ENCODE results near the gene RABGAP1L. TPM values are rescaled to one million over a fixed set of nuclear protein-coding genes. Genes with fewer than 3 reads are reported as not detected.

RABGAP1L gene
- total and polyA plus RNA-seq, 12 donors, result 13.0 to 167 (median 109) TPM

DNA sequence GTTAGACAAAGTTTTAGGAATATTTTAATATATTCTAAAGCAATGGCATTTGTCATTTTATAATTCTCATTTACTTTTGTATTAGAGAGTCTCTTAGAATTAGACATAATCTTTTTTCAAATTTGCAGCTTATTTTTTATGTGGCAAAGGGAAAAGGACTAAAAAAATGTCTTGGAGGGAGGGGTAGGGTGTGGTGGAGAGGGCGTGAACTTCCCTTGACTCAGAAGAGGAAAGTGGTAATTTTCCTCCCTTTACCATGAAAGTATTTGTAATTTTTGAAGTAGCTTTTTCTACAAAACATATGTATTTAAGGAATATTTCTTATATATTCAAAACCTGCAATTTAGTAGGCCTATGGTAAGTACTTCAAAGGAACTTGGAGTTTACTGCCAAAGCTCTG, 6.9 kb upstream of the RABGAP1L start:
- no peak overlapping the region for H3K4me3 ChIP-seq
- no peaks in the 10 kb centered on the region for H3K27me3 ChIP-seq
- 81 to 83% methylated on average over 1 of the region's 1 CpG for WGBS, 2 donors
- H3K9me3 ChIP-seq, result peaks cover 0 to 12% (median 0%) of the 10 kb centered on the region in 11 donors
- H3K4me1 ChIP-seq, result peaks cover 0 to 10% (median 0%) of the 10 kb centered on the region in 9 donors
- ATAC-seq (no peak), DNase-seq (no peak)
- H3K27ac ChIP-seq, result peak overlapping the region in 1 of 10 donors; percentile 19
- TF ChIP-seq, protein P1, sequence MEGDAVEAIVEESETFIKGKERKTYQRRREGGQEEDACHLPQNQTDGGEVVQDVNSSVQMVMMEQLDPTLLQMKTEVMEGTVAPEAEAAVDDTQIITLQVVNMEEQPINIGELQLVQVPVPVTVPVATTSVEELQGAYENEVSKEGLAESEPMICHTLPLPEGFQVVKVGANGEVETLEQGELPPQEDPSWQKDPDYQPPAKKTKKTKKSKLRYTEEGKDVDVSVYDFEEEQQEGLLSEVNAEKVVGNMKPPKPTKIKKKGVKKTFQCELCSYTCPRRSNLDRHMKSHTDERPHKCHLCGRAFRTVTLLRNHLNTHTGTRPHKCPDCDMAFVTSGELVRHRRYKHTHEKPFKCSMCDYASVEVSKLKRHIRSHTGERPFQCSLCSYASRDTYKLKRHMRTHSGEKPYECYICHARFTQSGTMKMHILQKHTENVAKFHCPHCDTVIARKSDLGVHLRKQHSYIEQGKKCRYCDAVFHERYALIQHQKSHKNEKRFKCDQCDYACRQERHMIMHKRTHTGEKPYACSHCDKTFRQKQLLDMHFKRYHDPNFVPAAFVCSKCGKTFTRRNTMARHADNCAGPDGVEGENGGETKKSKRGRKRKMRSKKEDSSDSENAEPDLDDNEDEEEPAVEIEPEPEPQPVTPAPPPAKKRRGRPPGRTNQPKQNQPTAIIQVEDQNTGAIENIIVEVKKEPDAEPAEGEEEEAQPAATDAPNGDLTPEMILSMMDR (IDR thresholded peaks at IDR 0.05), result no peak
- intact Hi-C loops (cut with DNase I), result loop anchor here in 2 of 10 donors (10.0 kb wide), 2 partner anchors 128 to 288 kb away; partner anchors contain the start of genes GAS5 (in 1 of the 2), RC3H1 (in 1 of the 2) and ZBTB37 (in 1 of the 2)
- no peaks in the 10 kb centered on the region for H3K36me3 ChIP-seq

DNA sequence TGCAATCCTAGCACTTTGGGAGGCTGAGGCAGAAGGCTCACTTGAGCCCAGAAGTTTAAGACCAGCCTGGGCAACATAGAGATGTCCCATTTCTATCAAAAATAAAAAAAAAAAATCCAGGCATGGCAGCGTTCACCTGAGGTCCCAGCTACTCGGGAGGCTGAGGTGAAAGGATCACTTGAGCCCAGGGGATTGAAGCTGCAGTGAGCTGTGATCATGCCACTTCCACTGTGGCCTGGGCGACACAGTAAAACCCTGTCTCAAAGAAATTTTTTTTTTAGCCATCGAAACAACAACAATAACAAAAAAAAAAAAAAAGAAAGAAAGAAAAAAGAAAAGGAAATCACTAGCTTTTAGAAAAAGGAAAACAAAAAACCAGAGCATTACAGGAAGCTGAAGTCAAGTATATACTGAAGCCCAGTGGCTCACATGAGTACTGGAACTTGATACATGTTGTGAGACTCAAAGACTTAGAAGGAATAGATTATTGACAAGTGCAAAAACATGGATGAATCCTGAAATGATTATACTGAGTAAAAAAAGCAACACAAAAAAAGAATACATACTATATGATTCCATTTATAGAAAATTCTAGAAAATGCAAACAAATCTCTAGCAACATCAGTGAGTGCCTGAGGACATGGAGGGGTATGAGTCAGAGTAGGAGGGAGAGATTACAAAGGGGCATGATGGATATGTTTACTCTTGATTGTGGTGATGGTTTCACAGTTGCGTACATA, 6.1 kb upstream of the RABGAP1L start:
- ATAC-seq (no peak), DNase-seq (no peak)
- peaks cover 0 to 14% (median 1%) of the 10 kb centered on the region in 9 donors for H3K4me1 ChIP-seq
- H3K27me3 ChIP-seq, result no peaks in the 10 kb centered on the region
- TF ChIP-seq, protein P1 (IDR thresholded peaks at IDR 0.05), result no peak
- intact Hi-C loops (cut with DNase I), result loop anchor here in 2 of 10 donors (10.0 kb wide), 2 partner anchors 128 to 288 kb away; partner anchors contain the start of genes GAS5 (in 1 of the 2), RC3H1 (in 1 of the 2) and ZBTB37 (in 1 of the 2)
- 74 to 86% methylated on average over 5 of the region's 5 CpGs for WGBS, 2 donors
- H3K9me3 ChIP-seq, result peaks cover 0 to 6% (median 0%) of the 10 kb centered on the region in 11 donors
- H3K36me3 ChIP-seq, result no peaks in the 10 kb centered on the region
- no peak overlapping the region for H3K4me3 ChIP-seq
- H3K27ac ChIP-seq, result peak overlapping the region in 1 of 10 donors; percentile 19

DNA sequence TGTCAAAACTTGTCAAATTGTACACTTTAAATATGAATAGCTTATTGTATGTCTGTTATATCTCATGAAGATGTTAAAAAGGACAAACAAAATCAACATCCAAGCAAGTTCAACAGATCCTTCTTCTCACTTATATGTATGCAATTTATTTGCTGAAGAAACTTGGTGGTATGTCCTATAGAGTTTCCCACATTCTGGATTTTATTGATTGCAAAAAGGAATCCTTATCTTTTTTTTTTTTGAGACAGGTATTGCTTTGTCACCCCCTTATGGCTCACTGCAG, 5.6 kb upstream of the RABGAP1L start:
- TF ChIP-seq, protein P1 (IDR thresholded peaks at IDR 0.05), result no peak
- intact Hi-C loops (cut with DNase I), result loop anchor here in 2 of 10 donors (10.0 kb wide), 2 partner anchors 129 to 289 kb away; partner anchors contain the start of genes GAS5 (in 1 of the 2), RC3H1 (in 1 of the 2) and ZBTB37 (in 1 of the 2)
- H3K4me3 ChIP-seq, result no peak overlapping the region
- no peaks in the 10 kb centered on the region for H3K27me3 ChIP-seq
- H3K27ac ChIP-seq, result no peak overlapping the region
- peaks cover 0 to 19% (median 6%) of the 10 kb centered on the region in 9 donors for H3K4me1 ChIP-seq
- ATAC-seq, result no peak
- no peak for DNase-seq
- H3K9me3 ChIP-seq, result peaks cover 0 to 6% (median 0%) of the 10 kb centered on the region in 11 donors
- no peaks in the 10 kb centered on the region for H3K36me3 ChIP-seq

DNA sequence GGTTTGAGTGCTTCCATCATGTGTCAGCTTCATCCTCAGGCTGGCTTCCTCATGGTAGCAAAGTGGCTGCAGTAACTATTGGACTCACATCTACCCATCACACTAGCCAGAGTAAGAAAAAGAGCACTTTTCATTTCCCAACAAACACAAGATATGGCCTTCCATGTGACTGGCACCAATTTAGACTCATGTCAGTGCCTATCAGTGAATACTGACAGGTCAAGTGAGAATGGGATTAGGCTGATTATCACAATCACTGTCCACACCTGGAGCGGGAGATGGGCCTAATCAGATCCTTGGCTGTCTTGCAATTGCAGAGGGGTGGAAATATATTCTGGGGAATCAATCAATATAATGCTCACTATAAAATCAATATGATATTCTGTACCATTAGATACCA, 2.9 kb upstream of the RABGAP1L start:
- Histone ChIP-seq H3K4me1 (peaks cover 0 to 31% (median 14%) of the 10 kb centered on the region in 9 donors), H3K36me3 (no peaks in the 10 kb centered on the region), H3K27ac (no peak overlapping the region), H3K4me3 (no peak overlapping the region), H3K27me3 (no peaks in the 10 kb centered on the region), H3K9me3 (no peaks in the 10 kb centered on the region)
- intact Hi-C loops (cut with DNase I), result loop anchor here in 6 of 10 donors (5.0 to 10.0 kb wide), 4 partner anchors 129 to 292 kb away; partner anchors contain the start of genes RC3H1 (in 5 of the 6), GAS5 (in 1 of the 6) and ZBTB37 (in 1 of the 6)
- WGBS, 2 donors, result 71 to 78% methylated on average over 1 of the region's 1 CpG
- no peak for DNase-seq
- ATAC-seq, result no peak
- TF ChIP-seq, protein P1 (IDR thresholded peaks at IDR 0.05), result no peak
